Stimulated activated naive CD8-positive, alpha-beta T cell treated with anti-CD3 and anti-CD28 coated beads, Interleukin-15, Interleukin-2, amounts not matched to agents 100 ng/mL and 50 ng/mL, for 24 hours (primary cell): ENCODE results near the gene CORO2B.

Experiments used
- H3K27ac Mint-ChIP-seq: one replicate; pipeline ENCODE4 v1.8.0; 2021; ENCODE audit warnings: mild to moderate bottlenecking, mixed read lengths
- H3K27me3 Mint-ChIP-seq: one replicate; pipeline ENCODE4 v1.8.0; 2021; ENCODE audit warnings: mixed read lengths
- H3K36me3 Mint-ChIP-seq: one replicate; pipeline ENCODE4 v1.8.0; 2021; ENCODE audit warnings: low read depth, mixed read lengths
- H3K4me1 Mint-ChIP-seq: one replicate; pipeline ENCODE4 v1.8.0; 2021; ENCODE audit warnings: low read depth, mixed read lengths
- H3K4me3 Mint-ChIP-seq: one replicate; pipeline ENCODE4 v1.8.0; 2021; ENCODE audit warnings: mild to moderate bottlenecking, mixed read lengths
- H3K9me3 Mint-ChIP-seq: one replicate; pipeline ENCODE4 v1.8.0; 2021; ENCODE audit warnings: mixed read lengths

Gene CORO2B

DNA sequence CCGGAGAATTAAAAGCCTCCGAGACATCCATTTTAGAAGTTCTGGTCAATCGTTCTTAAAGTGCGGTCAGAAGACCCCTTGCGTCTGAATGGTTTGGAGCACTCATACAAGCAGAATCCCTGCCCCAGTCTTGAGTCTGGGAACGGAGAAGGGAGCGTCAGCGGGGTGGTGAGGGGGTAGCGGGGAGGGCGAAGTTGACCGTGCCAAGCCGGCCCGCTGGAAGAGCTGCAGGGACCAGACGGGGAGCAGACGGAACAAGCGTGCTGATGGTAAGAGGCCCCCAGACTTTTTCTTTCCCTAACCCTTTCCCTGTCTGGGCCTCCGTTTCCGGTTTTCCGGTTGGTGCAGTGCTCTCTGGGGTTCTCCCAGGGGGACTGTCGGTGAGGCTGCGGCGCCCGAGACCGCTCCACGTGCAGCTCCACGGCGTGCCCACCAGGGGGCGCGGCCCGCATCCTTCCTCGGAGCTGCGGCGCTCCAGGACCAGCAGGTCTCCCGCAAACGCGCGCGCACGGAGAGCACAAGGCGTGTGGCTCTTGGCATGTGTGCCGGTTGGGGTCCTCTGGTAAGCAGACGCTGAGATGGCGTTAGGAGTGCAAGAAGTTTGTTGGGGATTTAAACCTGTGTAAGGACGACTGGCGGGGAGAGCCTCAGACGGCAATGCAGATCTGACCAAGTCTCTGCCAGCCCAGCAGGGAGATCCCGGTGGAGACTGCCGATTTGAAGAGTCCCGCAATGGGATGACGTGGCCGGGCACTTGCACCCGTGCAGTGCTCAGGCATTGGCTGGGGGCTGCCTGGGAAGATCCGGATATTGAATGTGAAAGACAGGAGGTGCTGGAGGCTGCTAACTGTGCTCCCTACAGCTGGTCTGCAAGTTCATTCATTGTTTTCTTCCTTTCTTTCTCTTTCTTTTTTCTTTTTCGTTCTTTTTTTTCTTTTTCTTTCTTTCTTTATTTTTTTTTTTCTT, 19.2 kb upstream of the CORO2B start:
- no peak overlapping the region for H3K27ac Mint-ChIP-seq

DNA sequence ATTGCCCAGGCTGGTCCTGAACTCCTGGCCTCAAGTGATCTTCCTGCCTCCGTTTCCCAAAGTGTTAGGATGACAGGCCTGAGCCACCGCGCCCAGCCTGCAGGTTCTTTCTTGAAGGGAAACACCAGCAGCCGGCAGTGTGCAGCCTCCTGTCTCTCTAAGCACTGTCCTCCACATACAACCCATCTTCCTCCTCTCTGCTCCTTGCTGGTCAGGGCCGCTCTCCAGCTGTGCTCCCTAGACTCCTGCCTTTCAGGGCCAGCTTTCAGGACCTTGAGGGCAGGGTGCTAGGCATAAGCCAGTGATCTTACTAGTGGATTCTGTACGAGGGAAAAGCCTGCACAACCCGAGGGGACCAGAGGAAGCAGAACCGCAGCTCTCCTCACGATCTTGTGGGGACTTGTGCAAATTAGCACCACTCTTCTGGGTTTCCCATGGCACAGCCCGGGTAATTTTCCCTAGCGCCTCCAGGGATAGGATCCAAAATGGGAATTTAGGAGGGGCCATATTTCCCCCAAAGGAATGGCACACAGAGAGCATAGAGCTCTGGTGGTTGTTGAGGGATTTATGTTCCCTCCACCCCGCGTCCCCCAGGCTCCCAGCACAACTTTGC, 18.2 kb upstream of the CORO2B start:
- Mint-ChIP-seq H3K4me3 (peak overlapping the region; percentile 80), H3K27me3 (peaks cover 49% of the 10 kb centered on the region), H3K9me3 (no peaks in the 10 kb centered on the region), H3K36me3 (no peaks in the 10 kb centered on the region), H3K4me1 (peaks cover 18% of the 10 kb centered on the region), H3K27ac (no peak overlapping the region)

More for the DNA sequence above, 19.2 kb upstream of the CORO2B start:
- H3K36me3 Mint-ChIP-seq: no peaks in the 10 kb centered on the region
- peak overlapping the region; percentile 80 for H3K4me3 Mint-ChIP-seq
- peaks cover 18% of the 10 kb centered on the region for H3K4me1 Mint-ChIP-seq
- peaks cover 51% of the 10 kb centered on the region for H3K27me3 Mint-ChIP-seq
- H3K9me3 Mint-ChIP-seq: no peaks in the 10 kb centered on the region

DNA sequence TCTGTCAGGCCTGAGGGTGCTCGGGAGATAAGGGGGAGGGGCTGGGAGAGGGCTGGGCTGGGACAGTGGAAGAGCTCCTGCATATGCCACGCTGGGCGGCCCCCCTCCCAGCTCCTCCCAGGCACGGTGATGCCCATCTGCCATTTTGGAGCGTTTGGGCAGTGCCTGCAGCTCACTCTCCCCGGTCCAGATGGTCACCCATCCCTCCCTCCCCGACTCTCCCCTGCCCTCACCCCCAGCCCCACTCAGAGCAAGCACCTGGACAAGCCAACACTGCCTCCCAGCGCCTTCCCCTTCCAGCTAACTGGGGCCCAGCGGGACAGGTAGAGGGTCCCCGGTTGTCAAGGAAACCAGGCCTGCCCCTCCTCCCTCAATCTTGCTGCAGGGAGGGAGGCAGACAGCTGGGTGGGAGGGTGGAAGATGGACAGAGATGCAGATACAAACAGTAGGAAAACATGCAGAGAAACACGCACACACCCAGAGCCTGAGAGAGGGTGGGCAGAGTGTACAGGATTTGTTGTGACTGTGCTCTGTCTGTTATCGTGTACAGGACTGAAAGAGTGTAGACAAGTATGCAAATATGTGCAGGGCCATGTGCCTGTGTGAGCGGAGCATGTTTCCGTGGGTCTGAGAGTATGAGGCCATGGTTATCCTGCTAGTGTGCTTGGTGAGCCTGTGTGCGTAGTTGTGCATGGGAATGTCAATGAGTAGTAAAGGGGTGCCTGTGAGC, 17.5 kb upstream of the CORO2B start:
- Mint-ChIP-seq H3K27ac (no peak overlapping the region), H3K9me3 (no peaks in the 10 kb centered on the region), H3K36me3 (no peaks in the 10 kb centered on the region), H3K4me3 (no peak overlapping the region), H3K27me3 (peaks cover 44% of the 10 kb centered on the region), H3K4me1 (peaks cover 18% of the 10 kb centered on the region)

DNA sequence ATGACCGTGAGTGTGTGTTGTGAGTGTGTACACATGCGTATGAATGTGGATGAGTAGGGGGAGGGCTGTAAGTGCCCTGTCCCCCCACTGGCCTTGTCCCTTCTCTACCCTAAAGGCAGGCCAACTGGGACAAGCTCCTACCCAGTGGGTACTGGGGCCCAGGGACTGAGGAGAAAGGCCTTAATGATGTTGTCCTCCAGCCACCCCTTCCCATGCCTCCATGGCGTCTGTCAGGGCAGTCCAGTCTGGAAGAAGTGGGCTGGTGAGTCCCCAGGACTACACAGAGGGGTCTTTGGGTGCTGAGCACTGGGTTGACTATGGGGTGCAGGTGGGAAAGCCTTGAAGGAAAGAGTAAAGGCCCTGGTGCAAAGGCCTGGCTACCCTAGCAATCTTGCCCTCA, 16.9 kb upstream of the CORO2B start:
- H3K4me1 Mint-ChIP-seq: peaks cover 18% of the 10 kb centered on the region
- peaks cover 43% of the 10 kb centered on the region for H3K27me3 Mint-ChIP-seq

DNA sequence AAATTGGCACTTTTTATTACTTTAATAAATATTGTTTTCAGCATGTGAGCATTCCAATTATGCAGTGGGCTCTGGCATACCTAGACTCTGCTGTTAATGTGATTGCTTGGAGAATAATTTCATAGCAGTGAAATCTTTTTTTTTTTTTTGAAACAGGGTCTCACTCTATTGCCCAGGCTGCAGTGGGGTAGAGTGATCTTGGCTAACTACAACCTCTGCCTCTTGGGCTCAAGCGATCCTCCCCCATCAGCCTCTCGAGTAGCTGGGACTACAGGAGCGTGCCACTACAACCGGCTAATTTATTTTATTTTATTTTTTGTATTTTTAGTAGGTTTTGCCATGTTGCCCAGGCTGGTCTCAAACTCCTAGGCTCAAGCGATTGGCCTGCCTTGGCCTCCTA, 14.6 kb upstream of the CORO2B start:
- no peak overlapping the region for H3K27ac Mint-ChIP-seq
- H3K27me3 Mint-ChIP-seq: peaks cover 30% of the 10 kb centered on the region
- peaks cover 12% of the 10 kb centered on the region for H3K4me1 Mint-ChIP-seq
- no peaks in the 10 kb centered on the region for H3K9me3 Mint-ChIP-seq
- no peak overlapping the region for H3K4me3 Mint-ChIP-seq
- H3K36me3 Mint-ChIP-seq: no peaks in the 10 kb centered on the region

More for the DNA sequence above, 16.9 kb upstream of the CORO2B start:
- H3K36me3 Mint-ChIP-seq: no peaks in the 10 kb centered on the region
- no peaks in the 10 kb centered on the region for H3K9me3 Mint-ChIP-seq
- no peak overlapping the region for H3K4me3 Mint-ChIP-seq
- H3K27ac Mint-ChIP-seq: no peak overlapping the region

DNA sequence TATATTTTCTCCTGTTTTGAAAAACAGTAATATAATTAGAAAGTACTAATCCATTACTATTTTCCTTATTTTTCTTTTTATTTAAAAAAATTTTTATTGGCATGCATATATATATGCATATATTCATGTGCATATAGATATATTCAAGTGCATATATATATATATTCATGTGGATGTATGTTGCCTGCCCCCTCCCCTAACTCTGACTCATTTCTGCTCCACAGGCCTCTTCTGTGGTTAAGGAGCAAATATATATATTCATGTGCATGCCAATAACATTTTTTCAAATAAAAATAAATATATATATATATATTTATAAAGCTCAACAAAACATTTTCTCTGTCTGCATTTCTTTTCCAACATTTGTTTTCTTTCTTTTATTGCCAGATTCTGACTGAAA, 13.6 kb upstream of the CORO2B start:
- Mint-ChIP-seq H3K4me1 (peaks cover 4% of the 10 kb centered on the region), H3K9me3 (no peaks in the 10 kb centered on the region), H3K27me3 (peaks cover 27% of the 10 kb centered on the region), H3K4me3 (no peak overlapping the region), H3K36me3 (no peaks in the 10 kb centered on the region), H3K27ac (no peak overlapping the region)

DNA sequence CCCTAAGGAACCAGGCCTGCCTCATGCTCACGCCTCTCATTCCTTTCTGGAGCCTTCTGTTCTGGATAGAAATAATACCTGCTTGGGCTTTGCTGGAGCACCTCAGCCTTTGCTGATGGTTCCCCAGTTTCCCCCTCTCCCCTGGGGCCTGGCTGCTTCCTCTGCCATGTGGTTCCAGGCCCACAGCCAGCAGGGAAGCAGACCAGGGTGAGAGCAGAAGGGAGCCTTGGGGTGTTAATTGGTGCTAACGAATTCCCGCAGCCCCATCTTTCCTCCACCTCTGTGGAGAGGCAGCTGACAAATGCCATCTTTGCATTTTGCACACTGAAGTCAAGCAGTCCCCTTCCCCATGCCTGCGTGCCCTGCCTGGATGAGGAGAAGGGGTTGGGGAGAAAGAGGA, 13.1 kb upstream of the CORO2B start:
- Mint-ChIP-seq H3K4me3 (no peak overlapping the region), H3K27me3 (peaks cover 27% of the 10 kb centered on the region), H3K27ac (no peak overlapping the region), H3K4me1 (no peaks in the 10 kb centered on the region), H3K9me3 (no peaks in the 10 kb centered on the region), H3K36me3 (no peaks in the 10 kb centered on the region)

DNA sequence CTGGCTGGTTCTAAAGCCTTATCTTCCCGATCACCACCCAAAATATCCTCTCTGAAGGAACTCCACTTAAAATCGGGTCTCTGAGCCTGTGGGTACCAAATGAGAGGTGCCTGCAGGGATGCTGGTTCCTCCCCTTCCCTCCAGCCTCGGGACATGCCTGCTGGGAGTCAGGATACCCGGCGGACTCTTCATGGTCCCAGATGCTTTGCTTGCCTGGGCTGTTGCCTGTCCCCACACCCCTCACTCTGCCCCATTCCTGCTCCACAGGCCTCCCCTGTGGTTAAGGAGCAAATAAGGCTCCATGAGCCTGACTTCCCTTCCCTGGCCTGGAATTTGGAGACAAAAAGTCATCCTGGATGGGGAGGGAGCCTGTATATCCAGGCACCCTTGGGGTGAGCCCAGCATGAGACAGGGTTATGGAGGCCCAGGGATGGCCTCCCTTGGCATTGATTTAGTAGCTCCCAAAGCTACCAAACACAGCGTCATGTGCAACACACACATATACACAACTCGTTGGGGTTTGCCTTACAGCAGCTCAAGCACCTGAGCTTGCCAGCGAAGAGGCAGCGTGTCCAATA, 12.3 kb upstream of the CORO2B start:
- Mint-ChIP-seq H3K9me3 (no peaks in the 10 kb centered on the region), H3K36me3 (no peaks in the 10 kb centered on the region), H3K27ac (no peak overlapping the region), H3K27me3 (peaks cover 31% of the 10 kb centered on the region), H3K4me1 (no peaks in the 10 kb centered on the region), H3K4me3 (no peak overlapping the region)

DNA sequence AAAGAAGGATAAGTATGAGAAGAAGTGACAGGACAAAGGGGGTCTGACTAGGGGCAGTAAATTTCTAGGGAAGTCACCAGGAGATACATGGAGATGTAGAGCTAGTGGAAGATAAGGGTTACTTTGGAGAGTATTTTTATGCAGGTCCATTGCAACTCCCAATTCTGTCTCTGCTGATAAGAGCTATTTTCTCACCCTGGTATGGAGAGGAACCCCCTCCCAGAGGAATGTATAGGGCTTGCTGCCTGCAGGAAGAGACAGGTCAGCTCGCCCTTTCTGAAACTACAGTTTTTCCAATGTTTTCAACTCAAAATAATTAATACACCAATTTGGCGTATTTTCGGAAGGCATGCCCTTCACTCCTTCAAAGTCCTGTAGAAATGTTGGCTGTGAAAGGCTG, 11.4 kb upstream of the CORO2B start:
- Mint-ChIP-seq H3K4me1 (no peaks in the 10 kb centered on the region), H3K36me3 (no peaks in the 10 kb centered on the region), H3K4me3 (no peak overlapping the region), H3K27ac (no peak overlapping the region), H3K9me3 (no peaks in the 10 kb centered on the region), H3K27me3 (peaks cover 30% of the 10 kb centered on the region)

DNA sequence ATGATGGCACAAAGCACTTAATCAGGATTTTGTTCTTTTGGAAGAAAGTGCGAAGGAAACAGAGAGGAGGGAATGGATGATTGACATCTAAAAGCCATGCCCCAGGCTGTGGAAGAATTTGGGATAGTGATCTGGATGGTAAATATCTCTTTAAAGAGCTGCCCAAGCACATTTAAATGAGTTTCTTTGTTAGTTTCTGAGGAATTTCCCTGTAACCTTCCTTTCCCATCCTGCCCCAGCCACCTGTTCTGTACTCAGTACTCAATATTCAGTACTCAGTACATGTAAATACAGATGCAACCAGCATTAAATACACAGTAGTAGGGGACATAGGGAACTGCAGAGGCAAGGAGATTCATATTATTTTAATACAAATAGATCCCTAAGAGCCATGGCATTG, 7.8 kb upstream of the CORO2B start:
- Mint-ChIP-seq H3K36me3 (no peaks in the 10 kb centered on the region), H3K4me1 (no peaks in the 10 kb centered on the region), H3K9me3 (no peaks in the 10 kb centered on the region), H3K27ac (no peak overlapping the region), H3K4me3 (no peak overlapping the region), H3K27me3 (peaks cover 52% of the 10 kb centered on the region)

DNA sequence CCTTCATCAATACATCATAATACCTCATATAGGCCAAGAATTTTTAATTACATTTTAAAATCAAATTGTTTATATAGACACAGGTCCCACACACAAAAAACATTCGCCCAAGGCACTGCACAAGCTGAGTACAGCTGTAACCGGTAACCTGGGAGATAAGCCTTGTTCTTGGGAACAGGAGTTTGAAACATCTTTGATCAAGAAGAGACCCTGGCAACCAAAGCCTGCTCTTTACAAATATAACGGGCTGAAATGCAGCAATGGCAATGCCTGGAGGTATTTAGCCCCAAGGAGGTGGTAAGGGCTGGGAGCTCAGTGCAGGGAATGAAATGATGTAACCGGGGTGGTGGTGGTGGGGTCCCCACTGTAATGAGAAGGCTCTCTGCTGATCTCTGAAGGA, 7.2 kb upstream of the CORO2B start:
- Mint-ChIP-seq H3K4me1 (no peaks in the 10 kb centered on the region), H3K9me3 (no peaks in the 10 kb centered on the region), H3K27ac (no peak overlapping the region), H3K4me3 (no peak overlapping the region), H3K36me3 (no peaks in the 10 kb centered on the region), H3K27me3 (peaks cover 57% of the 10 kb centered on the region)

DNA sequence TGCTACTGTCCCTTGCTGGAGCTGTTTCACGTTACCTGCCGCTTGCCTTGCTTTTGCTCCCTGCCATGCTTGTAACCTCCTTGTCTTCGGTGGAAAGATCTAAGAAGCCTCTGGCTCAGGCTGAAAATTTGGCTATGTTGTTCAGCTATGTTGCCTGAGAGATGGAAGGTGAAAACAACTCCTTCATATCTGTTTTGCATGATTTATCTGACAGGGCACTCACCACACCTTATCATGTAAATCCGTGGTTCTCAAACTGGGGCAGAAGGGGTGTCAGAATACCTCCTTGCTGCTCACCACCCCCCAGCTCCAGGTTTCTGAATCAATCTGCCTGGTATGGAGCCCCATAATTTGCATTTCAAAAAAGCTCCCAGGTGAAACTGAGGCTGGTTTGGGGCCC, 6.5 kb upstream of the CORO2B start:
- H3K4me3 Mint-ChIP-seq: no peak overlapping the region
- H3K27ac Mint-ChIP-seq: no peak overlapping the region
- no peaks in the 10 kb centered on the region for H3K9me3 Mint-ChIP-seq
- peaks cover 4% of the 10 kb centered on the region for H3K4me1 Mint-ChIP-seq
- H3K36me3 Mint-ChIP-seq: no peaks in the 10 kb centered on the region
- H3K27me3 Mint-ChIP-seq: peaks cover 61% of the 10 kb centered on the region

DNA sequence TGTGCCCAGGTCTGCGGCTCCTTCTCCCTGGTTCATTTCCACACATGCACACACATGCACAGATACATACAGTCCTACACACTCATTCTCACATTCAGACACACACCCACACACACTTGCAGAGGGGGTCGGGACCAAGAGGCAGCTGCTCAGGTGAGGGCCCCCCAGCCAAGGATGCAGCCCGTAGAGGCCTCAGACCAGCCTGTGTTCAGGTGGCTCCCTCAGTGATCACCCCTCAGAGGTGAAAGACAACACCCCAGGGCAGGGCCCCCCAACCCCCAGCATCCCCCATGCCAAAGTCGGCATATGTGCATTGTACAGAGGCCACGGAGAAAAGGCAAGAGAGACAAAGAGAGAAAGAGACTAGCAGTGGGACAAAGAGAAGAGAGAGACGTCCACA, 5.9 kb upstream of the CORO2B start:
- Mint-ChIP-seq H3K27me3 (peaks cover 64% of the 10 kb centered on the region), H3K9me3 (no peaks in the 10 kb centered on the region), H3K4me1 (peaks cover 7% of the 10 kb centered on the region), H3K36me3 (no peaks in the 10 kb centered on the region), H3K27ac (no peak overlapping the region), H3K4me3 (no peak overlapping the region)

DNA sequence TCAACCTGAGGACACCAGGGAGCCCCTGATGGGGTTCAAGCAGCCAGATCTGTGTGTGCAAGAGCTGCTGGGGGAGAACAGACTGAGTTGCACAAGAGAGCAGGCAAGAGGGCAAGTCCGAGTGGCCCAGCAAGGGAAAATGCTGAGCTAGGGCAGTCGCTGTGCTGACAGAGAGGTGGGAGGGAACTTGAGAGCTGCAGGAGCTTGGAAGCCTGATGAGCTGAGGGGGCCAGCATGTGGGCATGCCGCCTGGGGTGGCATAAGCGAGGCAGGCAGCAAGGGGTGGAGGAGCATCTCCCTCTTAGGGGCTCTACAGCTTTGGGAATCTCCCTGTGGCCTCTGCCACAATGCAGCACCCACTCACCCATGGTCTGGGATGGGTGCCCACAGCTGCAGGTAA, 4.7 kb upstream of the CORO2B start:
- no peak overlapping the region for H3K4me3 Mint-ChIP-seq
- no peaks in the 10 kb centered on the region for H3K9me3 Mint-ChIP-seq
- H3K36me3 Mint-ChIP-seq: no peaks in the 10 kb centered on the region
- peaks cover 65% of the 10 kb centered on the region for H3K27me3 Mint-ChIP-seq
- H3K27ac Mint-ChIP-seq: no peak overlapping the region
- H3K4me1 Mint-ChIP-seq: peaks cover 11% of the 10 kb centered on the region

DNA sequence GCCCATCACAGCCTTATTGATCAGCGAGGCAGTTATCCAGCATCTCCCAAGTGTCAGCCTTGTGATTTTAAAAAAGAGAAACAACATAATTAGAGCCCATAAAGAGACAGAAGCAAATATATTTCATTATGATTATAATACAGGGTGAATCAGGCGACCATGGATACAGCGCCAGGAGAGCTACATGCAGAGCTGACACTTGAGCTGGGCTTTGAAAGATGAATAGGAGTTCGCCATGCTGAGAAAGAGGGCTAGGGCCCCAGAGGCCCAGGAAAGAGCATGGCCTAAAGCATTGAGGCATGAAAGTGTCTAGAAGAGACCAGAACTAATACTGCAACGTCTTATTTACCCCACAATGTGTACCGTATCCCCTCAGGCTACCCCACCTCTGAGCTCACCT, 4.2 kb upstream of the CORO2B start:
- Mint-ChIP-seq H3K36me3 (no peaks in the 10 kb centered on the region), H3K4me1 (peaks cover 12% of the 10 kb centered on the region), H3K9me3 (no peaks in the 10 kb centered on the region), H3K4me3 (no peak overlapping the region), H3K27me3 (peaks cover 62% of the 10 kb centered on the region), H3K27ac (no peak overlapping the region)
